ENCODE data around the gene CD19.
"Not testable (repeated sequence)": the region's sequence is repeated elsewhere in the genome, so short reads cannot be mapped to it uniquely, and the experiment has no call there.

Gene CD19

GRCh38 chr16:28980330-28980729, 48.6 kb downstream of the CD19 start:
- DNase-seq: not testable (repeated sequence)

- DNase-seq: no peak
Measured at GRCh38 chr16:28980929-28981328, 49.2 kb downstream of the CD19 start.

- DNase-seq: no peak
Measured at GRCh38 chr16:28981517-28981916, 49.7 kb downstream of the CD19 start.

GRCh38 chr16:28982418-28982817, 50.6 kb downstream of the CD19 start:
- DNase-seq: no peak

GRCh38 chr16:28982949-28983348, 51.2 kb downstream of the CD19 start:
- no peak for DNase-seq

GRCh38 chr16:28983644-28984043, 51.9 kb downstream of the CD19 start:
- DNase-seq: no peak

GRCh38 chr16:28984091-28984490, 52.3 kb downstream of the CD19 start:
- DNase-seq: no peak

GRCh38 chr16:28984619-28985135, 52.9 kb downstream of the CD19 start, which contains the start of gene LAT:
Gene LAT, plus strand, starts transcription at chr16:28985052. Its CDS starts 366 bp downstream, at chr16:28985418.
- no peak for DNase-seq

GRCh38 chr16:28985211-28986041, 53.7 kb downstream of the CD19 start:
- no peak for DNase-seq

- DNase-seq: no peak
Measured at GRCh38 chr16:28986046-28986445, 54.3 kb downstream of the CD19 start.

GRCh38 chr16:28986492-28986891, 54.7 kb downstream of the CD19 start:
- DNase-seq: no peak

GRCh38 chr16:28987170-28987853, 55.5 kb downstream of the CD19 start:
- DNase-seq: no peak

All from amygdala (tissue), 56 donors.